ENCODE results near the gene REPS1.

GRCh38 chr6:139003751-139004150, 15.7 kb upstream of the REPS1 start:
- TF ChIP-seq POLR2A (IDR thresholded peaks at IDR 0.05) (no peak), CTCF (IDR thresholded peaks at IDR 0.05) (no peak)
